ENCODE measurements around the gene KRTAP10-8.
A peak's percentile ranks its signal among the peaks of the same experiment; 100 is the strongest.
"Not testable (repeated sequence)": the region's sequence is repeated elsewhere in the genome, so short reads cannot be mapped to it uniquely, and the experiment has no call there.

The KRTAP10-8 gene

GRCh38 chr21:44600118-44600978 lies 11.5 kb upstream of the KRTAP10-8 start, which contains the start of gene KRTAP10-7:
Gene KRTAP10-7 (plus strand): TSS chr21:44600597. CDS start chr21:44600622, 25 bp downstream.
- not testable (repeated sequence) for DNase-seq

- DNase-seq, result not testable (repeated sequence)
Observed at GRCh38 chr21:44601091-44601490, 10.8 kb upstream of the KRTAP10-8 start.

- DNase-seq, result no peak
Observed at GRCh38 chr21:44601596-44602462, 10.1 kb upstream of the KRTAP10-8 start.

- no peak for DNase-seq
Observed at GRCh38 chr21:44602463-44602850, 9.4 kb upstream of the KRTAP10-8 start.

- no peak for DNase-seq
Observed at GRCh38 chr21:44603109-44603875, 8.6 kb upstream of the KRTAP10-8 start.

- DNase-seq, result no peak
Observed at GRCh38 chr21:44603911-44604310, 8.0 kb upstream of the KRTAP10-8 start.

- DNase-seq, result no peak
Observed at GRCh38 chr21:44606495-44606894, 5.4 kb upstream of the KRTAP10-8 start.

- no peak for DNase-seq
Observed at GRCh38 chr21:44609193-44609592, 2.7 kb upstream of the KRTAP10-8 start.

GRCh38 chr21:44610157-44610843 lies 1.6 kb upstream of the KRTAP10-8 start:
- not testable (repeated sequence) for DNase-seq

- no peak for DNase-seq
Observed at GRCh38 chr21:44611551-44611950, 328 bp upstream of the KRTAP10-8 start.

- no peak for DNase-seq
Observed at GRCh38 chr21:44612669-44613229, 870 bp downstream of the KRTAP10-8 start.

- no peak for DNase-seq
Observed at GRCh38 chr21:44613386-44614155, 1.7 kb downstream of the KRTAP10-8 start.

- DNase-seq, result no peak
Observed at GRCh38 chr21:44614161-44614631, 2.3 kb downstream of the KRTAP10-8 start.

GRCh38 chr21:44614961-44615391 lies 3.1 kb downstream of the KRTAP10-8 start:
- no peak for DNase-seq

- DNase-seq, result no peak
Observed at GRCh38 chr21:44615466-44615865, 3.6 kb downstream of the KRTAP10-8 start.

- no peak for DNase-seq
Observed at GRCh38 chr21:44615911-44616590, 4.2 kb downstream of the KRTAP10-8 start.

- no peak for DNase-seq
Observed at GRCh38 chr21:44616591-44616926, 4.7 kb downstream of the KRTAP10-8 start.

GRCh38 chr21:44617071-44617501 lies 5.2 kb downstream of the KRTAP10-8 start:
- no peak for DNase-seq

- no peak for DNase-seq
Observed at GRCh38 chr21:44618504-44618903, 6.6 kb downstream of the KRTAP10-8 start.

- peak; percentile 67 for DNase-seq
Observed at GRCh38 chr21:44618909-44619308, 7.0 kb downstream of the KRTAP10-8 start.
